ENCODE data around the gene DGKD. TPM values are rescaled to one million over a fixed set of nuclear protein-coding genes. Genes with fewer than 3 reads are reported as not detected.

DGKD gene
- total RNA-seq, 2 experiments from 2014 or later: 63.2 to 76.0 TPM

GRCh38 chr2:233459426-233459825 lies 105.1 kb downstream of the DGKD start:
- H3K27ac Mint-ChIP-seq: no peak overlapping the region
- no peaks in the 10 kb centered on the region for H3K27me3 Mint-ChIP-seq
- H3K9me3 Mint-ChIP-seq: no peaks in the 10 kb centered on the region
- DNase-seq: no peak
- no peak overlapping the region for H3K4me3 Mint-ChIP-seq
- no peaks in the 10 kb centered on the region for H3K4me1 Mint-ChIP-seq
- H3K36me3 Mint-ChIP-seq: peaks cover 12% of the 10 kb centered on the region

DNA sequence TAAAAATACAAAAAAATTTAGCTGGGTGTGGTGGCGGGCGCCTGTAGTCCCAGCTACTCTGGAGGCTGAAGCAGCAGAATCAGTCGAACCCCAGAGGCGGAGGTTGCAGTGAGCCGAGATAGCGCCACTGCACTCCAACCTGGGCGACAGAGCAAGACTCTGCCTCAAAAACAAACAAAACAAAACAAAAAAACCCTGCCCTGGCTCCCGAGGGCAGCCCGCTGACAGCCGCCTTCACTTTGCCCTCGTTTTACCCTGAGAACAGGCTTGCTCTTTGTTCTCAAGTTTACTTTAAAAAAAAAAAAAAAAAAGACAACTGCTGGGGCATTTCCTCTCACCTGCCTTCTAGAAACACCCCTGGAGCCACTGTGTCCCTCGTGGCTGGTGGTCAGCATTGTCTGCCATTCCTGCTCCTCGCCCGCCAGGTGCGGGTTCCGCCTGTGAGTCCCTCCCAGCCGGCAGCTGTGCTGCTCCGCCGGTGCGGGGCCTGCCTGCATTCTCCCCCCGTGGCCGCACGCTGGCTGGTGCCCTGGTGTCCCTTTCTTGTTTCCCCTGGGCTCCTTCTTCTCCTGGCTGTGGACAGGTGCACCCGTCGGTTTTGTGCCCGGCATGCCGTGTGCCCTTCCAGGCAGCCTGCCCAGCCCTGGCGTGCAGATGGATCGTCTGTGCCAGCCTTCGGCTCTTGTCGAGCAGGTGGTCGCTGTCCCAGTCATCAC lies 106.6 kb downstream of the DGKD start:
- Mint-ChIP-seq H3K9me3 (no peaks in the 10 kb centered on the region), H3K4me3 (no peak overlapping the region), H3K27me3 (no peaks in the 10 kb centered on the region), H3K27ac (no peak overlapping the region), H3K4me1 (no peaks in the 10 kb centered on the region), H3K36me3 (peaks cover 9% of the 10 kb centered on the region)
- DNase-seq: no peak

DNA sequence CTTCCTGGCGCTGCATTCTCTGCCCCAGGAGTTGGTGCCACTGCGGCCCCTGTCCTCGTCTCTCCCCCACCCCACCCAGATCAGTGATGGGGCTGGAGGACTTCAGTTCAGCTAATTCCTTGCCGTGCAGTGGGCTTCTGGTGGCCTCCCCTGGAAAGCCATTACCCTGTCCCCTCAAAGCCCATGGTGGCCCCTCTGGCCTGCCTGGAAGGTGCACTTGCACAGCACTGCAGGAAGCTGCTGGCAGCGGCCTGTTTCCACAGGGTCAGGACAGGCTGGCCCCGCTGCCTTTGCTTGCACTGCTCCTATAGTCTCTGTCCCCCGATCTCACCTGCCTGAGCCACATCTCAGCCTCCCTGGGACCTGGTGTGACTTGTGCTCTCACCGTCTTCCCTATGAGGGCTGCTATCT lies 107.2 kb downstream of the DGKD start:
- Mint-ChIP-seq H3K36me3 (peaks cover 9% of the 10 kb centered on the region), H3K4me3 (no peak overlapping the region), H3K27ac (no peak overlapping the region), H3K9me3 (no peaks in the 10 kb centered on the region), H3K4me1 (no peaks in the 10 kb centered on the region), H3K27me3 (no peaks in the 10 kb centered on the region)
- DNase-seq: no peak

DNA sequence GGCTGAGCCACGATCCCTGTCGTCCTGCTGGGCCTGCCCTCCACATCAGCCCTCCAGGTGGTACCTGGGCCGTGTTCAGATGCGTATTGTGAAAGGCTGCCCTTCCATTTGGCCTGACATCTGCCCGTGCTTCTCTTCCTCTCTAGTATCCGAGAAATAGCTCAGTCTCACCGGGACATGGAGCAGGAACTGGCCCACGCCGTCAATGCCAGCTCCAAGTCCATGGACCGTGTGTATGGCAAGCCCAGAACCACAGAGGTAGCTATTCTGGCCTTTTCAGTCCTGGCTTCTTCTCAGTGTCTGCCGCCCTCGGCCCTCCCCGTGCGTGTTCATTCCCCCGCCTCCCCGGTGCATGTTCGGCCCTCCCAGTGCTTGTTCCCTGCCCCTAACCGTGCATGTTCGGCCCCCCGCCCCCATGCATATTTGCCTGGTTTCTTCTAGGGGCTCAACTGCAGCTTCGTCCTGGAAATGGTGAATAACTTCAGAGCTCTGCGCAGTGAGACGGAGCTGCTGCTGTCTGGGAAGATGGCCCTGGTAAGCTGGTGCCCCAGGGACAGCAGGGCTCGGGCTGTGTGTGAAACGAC lies 108.0 kb downstream of the DGKD start:
- Mint-ChIP-seq H3K36me3 (peaks cover 11% of the 10 kb centered on the region), H3K9me3 (no peaks in the 10 kb centered on the region), H3K4me3 (no peak overlapping the region), H3K4me1 (no peaks in the 10 kb centered on the region), H3K27me3 (no peaks in the 10 kb centered on the region), H3K27ac (no peak overlapping the region)
- no peak for DNase-seq

DNA sequence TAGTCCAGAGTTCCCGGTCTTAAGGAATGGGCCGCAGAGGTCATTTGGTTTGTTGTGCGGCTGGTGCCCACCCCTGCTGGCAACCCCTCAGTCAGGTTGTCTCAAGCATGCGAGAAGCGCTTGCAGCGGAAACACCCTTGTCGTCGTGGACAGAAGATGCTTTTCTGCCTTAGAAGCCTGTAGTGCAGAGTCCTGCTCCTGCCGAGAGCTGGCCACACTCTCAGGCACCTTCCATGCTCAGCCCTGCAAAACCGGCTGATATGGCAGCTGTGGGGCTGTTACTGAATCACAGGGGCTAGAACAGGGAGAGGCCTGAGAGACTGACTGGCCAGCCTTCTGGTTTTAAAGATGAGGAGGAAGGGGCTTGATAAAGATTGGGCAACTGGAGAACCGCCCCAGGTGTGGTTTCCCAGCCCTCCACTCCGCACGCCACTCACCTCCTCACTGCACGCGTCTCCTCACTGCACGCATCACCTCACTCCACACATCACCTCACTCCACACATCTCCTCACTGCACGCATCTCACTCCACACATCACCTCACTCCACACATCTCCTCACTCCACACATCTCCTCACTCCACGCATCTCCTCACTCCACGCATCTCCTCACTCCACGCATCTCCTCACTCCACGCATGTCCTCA lies 108.7 kb downstream of the DGKD start:
- no peak overlapping the region for H3K27ac Mint-ChIP-seq
- no peaks in the 10 kb centered on the region for H3K27me3 Mint-ChIP-seq
- no peak overlapping the region for H3K4me3 Mint-ChIP-seq
- H3K9me3 Mint-ChIP-seq: no peaks in the 10 kb centered on the region
- no peak for DNase-seq
- H3K4me1 Mint-ChIP-seq: no peaks in the 10 kb centered on the region
- peaks cover 11% of the 10 kb centered on the region for H3K36me3 Mint-ChIP-seq

DNA sequence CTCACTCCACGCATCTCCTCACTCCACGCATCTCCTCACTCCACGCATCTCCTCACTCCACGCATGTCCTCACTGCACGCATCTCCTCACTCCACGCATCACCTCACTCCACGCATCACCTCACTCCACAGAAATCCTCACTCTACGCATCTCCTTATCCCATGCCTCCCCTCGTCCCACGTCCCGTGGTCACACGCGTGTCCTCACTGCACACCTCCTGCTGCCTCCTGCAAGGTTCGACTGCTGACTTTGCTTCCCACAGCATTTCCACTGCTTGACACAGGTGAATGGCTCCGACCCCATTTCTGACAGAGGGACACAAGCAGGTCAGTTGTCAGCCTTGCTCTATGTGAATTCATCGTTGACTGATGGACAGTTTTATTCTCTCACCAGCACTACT lies 109.3 kb downstream of the DGKD start:
- H3K4me3 Mint-ChIP-seq: no peak overlapping the region
- DNase-seq: no peak
- H3K27me3 Mint-ChIP-seq: no peaks in the 10 kb centered on the region
- no peaks in the 10 kb centered on the region for H3K4me1 Mint-ChIP-seq
- no peak overlapping the region for H3K27ac Mint-ChIP-seq
- peaks cover 15% of the 10 kb centered on the region for H3K36me3 Mint-ChIP-seq
- no peaks in the 10 kb centered on the region for H3K9me3 Mint-ChIP-seq

GRCh38 chr2:233464056-233464455 lies 109.8 kb downstream of the DGKD start:
- Mint-ChIP-seq H3K27me3 (no peaks in the 10 kb centered on the region), H3K36me3 (peaks cover 15% of the 10 kb centered on the region), H3K27ac (no peak overlapping the region), H3K9me3 (no peaks in the 10 kb centered on the region), H3K4me1 (no peaks in the 10 kb centered on the region), H3K4me3 (no peak overlapping the region)
- no peak for DNase-seq

DNA sequence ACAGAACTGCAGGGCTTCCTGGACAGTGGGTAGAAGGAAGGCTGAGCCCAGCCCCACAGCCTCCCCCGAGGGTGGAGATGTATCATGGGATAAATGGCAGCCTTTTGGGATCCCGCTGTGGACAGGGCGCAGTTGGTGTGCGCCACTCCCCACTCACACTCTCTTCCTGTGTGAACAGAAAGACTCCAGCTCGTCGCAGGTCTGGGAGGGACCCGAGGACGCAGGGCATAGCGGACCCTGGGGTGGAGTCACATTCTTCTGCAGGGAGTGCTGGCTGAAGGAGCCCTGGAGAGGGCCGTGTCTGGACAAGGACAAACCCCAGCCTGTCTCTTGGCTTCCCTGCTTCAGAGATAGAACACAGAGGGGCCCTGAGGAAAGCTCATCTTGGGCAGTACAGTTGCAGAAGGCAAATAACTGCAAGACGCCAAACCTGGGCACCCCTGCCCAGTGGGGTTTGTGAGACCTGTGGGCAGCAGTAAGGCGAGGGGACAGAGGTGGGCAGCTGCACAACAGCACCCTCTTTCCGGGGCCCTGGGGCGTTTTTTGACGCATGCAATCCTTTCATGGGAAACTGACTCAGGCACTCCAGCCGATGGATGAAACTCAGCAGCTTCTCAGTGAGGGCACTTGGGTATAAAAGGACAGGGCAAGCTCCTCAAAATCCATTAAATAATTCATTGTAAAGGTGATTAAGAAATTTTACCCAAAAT lies 110.4 kb downstream of the DGKD start:
- H3K9me3 Mint-ChIP-seq: no peaks in the 10 kb centered on the region
- DNase-seq: no peak
- H3K4me1 Mint-ChIP-seq: no peaks in the 10 kb centered on the region
- no peak overlapping the region for H3K4me3 Mint-ChIP-seq
- H3K36me3 Mint-ChIP-seq: peaks cover 20% of the 10 kb centered on the region
- H3K27ac Mint-ChIP-seq: no peak overlapping the region
- no peaks in the 10 kb centered on the region for H3K27me3 Mint-ChIP-seq

GRCh38 chr2:233466991-233467603 lies 112.8 kb downstream of the DGKD start:
- no peaks in the 10 kb centered on the region for H3K9me3 Mint-ChIP-seq
- no peak for DNase-seq
- H3K36me3 Mint-ChIP-seq: peaks cover 36% of the 10 kb centered on the region
- H3K27me3 Mint-ChIP-seq: no peaks in the 10 kb centered on the region
- no peaks in the 10 kb centered on the region for H3K4me1 Mint-ChIP-seq
- H3K4me3 Mint-ChIP-seq: no peak overlapping the region
- H3K27ac Mint-ChIP-seq: no peak overlapping the region

DNA sequence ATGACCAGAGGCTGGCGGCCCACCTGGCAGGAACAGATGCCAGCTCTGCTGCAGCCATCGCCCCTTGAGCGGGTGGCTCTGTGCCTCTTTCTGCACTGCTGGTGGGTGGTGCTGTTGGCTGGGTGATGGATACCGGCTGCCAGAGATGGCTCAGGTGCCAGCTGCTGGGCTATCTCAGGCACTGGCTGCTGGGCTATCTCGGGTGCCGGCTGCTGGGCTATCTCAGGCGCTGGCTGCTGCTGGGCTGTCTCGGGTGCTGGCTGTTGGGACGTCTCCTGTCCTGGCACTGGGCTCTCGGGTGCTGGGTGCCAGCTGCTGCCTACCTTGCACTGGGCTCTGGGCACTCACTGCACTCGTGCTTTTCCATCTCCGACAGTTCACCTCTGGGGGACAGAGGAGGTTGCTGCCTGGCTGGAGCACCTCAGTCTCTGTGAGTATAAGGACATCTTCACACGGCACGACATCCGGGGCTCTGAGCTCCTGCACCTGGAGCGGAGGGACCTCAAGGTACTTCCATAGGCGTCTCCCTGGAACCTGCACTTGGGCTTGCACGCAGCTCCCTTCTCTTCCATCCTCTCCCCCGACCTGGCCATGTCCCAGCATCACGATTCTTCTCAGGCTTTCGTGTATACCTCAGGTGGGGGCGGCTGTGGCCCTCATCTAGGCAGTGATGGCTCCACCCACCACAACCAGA lies 113.9 kb downstream of the DGKD start:
- peaks cover 42% of the 10 kb centered on the region for H3K36me3 Mint-ChIP-seq
- H3K4me1 Mint-ChIP-seq: no peaks in the 10 kb centered on the region
- no peaks in the 10 kb centered on the region for H3K9me3 Mint-ChIP-seq
- no peak overlapping the region for H3K27ac Mint-ChIP-seq
- no peak overlapping the region for H3K4me3 Mint-ChIP-seq
- DNase-seq: no peak
- no peaks in the 10 kb centered on the region for H3K27me3 Mint-ChIP-seq

- H3K27me3 Mint-ChIP-seq: no peaks in the 10 kb centered on the region
- no peaks in the 10 kb centered on the region for H3K4me1 Mint-ChIP-seq
- H3K9me3 Mint-ChIP-seq: no peaks in the 10 kb centered on the region
- H3K36me3 Mint-ChIP-seq: peaks cover 41% of the 10 kb centered on the region
- no peak for DNase-seq
- no peak overlapping the region for H3K27ac Mint-ChIP-seq
- no peak overlapping the region for H3K4me3 Mint-ChIP-seq
Observed at GRCh38 chr2:233468741-233469110, 114.4 kb downstream of the DGKD start.

DNA sequence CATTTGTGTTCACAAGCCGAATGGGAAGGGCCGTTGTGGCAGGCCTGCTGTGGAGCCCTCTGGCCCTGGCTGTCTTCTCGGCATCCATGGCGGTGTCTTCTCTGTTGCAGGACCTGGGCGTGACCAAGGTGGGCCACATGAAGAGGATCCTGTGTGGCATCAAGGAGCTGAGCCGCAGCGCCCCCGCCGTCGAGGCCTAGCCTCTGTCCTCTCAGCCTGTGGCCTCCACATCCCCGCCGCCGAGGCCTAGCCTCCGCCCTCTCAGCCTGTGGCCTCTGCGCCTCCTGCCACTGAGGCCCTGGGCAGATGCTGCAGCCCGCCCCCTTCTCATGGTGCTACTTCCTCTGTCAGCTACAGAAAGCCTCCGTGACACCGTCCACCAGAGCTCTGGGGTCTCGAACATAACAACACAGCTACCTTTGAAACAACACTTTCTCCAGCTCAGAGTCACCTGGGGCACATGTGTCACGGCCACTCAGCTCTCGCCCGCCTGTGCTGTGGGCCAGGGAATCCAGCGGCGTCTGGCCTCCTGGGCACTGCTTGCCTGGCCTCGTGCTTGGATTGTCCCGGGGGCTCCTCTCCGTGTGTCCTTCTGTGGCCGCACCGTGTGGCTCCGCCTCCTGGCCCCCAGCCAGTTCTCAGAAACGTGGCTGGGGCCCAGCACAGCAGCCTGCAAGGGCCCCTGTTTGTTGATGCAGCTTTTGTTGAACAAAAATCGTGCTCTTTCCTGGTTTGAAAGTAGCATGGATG lies 115.1 kb downstream of the DGKD start:
- Mint-ChIP-seq H3K27ac (no peak overlapping the region), H3K9me3 (no peaks in the 10 kb centered on the region), H3K27me3 (no peaks in the 10 kb centered on the region), H3K36me3 (peaks cover 41% of the 10 kb centered on the region), H3K4me1 (no peaks in the 10 kb centered on the region), H3K4me3 (no peak overlapping the region)
- no peak for DNase-seq

DNA sequence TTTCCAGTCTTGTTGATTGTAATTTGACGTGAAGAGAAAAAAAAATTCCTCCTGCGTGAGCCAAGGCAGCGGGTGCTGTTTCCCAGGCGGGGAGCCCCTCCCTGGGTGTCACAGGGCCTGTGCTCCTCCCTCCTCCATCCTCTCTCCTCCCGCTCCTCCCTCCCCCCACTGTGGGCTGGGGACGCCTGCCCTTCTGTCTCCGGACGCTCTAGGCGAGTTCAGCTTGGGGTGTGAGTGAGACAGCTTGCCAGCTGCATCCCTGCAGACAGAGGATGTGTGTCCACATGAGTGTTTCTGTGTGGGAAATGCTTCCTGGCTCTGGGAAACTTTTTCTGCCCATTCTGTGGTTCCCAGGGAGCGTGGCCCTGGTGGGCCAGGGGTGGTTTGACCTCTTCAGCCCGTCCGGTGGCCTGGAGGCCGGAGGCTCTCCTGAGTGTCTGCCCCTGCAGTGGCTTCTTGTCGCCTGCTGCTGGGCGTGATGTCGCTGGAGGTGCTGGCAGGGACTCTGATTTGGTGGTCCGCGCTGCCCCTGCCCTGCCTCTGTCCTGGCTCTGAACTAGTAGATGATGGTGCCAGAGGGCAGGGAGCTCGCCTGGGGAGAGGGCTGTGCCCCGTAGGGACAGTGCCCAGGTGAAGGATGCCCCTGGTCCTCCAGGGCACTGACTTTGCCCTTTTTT lies 115.9 kb downstream of the DGKD start:
- no peak for DNase-seq
- Mint-ChIP-seq H3K36me3 (peaks cover 41% of the 10 kb centered on the region), H3K27me3 (no peaks in the 10 kb centered on the region), H3K27ac (no peak overlapping the region), H3K4me1 (no peaks in the 10 kb centered on the region), H3K4me3 (no peak overlapping the region), H3K9me3 (no peaks in the 10 kb centered on the region)

- no peak for DNase-seq
Observed at GRCh38 chr2:233470839-233471238, 116.5 kb downstream of the DGKD start.

More at GRCh38 chr2:233470839-233471238, 116.5 kb downstream of the DGKD start:
- Mint-ChIP-seq H3K27ac (no peak overlapping the region), H3K9me3 (no peaks in the 10 kb centered on the region), H3K27me3 (no peaks in the 10 kb centered on the region), H3K4me3 (no peak overlapping the region), H3K36me3 (peaks cover 41% of the 10 kb centered on the region), H3K4me1 (no peaks in the 10 kb centered on the region)
